ENCODE results near the gene HSPB9.

GRCh38 chr17:42116705-42117396 lies 5.8 kb upstream of the HSPB9 start:
- TF ChIP-seq CTCF (IDR thresholded peaks at IDR 0.05; ENCODE audit: insufficient read depth, low read length, poor library complexity, severe bottlenecking) (peak; percentile 74), EZH2phosphoT487 (conservative IDR thresholded peaks at IDR 0.05; ENCODE audit: low read length) (no peak)

Measured in SU-DHL-6 (cell line).